GM20000 (cell line): Measurements from ENCODE around the gene FAM169A.
A peak's percentile ranks its signal among the peaks of the same experiment; 100 is the strongest.

Source experiments
- DNase-seq: peaks from one replicate; pipeline ENCODE4 v3.0.0; 2012; ENCODE audit warnings: low spot score
- TF ChIP-seq, protein P1 (sequence below): IDR thresholded peaks from 2 replicates; pipeline ENCODE4 v1.5.1; 2012; ENCODE audit warnings: mild to moderate bottlenecking, control low read depth; ENCODE audit errors: extremely low read depth, missing control alignments

FAM169A gene

DNA sequence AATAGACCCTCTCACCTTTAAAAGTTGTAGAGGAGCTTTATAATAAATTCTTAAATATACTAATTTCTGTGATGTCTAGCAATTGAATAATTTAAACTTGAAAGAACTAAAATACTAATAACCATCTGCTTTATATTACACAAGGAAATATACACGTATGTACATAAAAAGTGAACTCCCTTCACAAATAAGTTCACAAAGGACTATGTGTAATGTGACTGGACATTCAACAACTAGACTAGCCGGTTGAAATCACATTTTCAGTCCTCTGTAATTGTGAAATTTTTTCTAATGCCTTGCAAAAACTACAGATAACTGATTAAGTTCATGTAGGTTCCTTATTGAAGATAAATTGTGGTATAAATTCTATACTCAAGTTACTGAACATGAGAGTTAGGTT, 87.6 kb downstream of the FAM169A start:
- DNase-seq, result no peak
- TF ChIP-seq, protein P1, sequence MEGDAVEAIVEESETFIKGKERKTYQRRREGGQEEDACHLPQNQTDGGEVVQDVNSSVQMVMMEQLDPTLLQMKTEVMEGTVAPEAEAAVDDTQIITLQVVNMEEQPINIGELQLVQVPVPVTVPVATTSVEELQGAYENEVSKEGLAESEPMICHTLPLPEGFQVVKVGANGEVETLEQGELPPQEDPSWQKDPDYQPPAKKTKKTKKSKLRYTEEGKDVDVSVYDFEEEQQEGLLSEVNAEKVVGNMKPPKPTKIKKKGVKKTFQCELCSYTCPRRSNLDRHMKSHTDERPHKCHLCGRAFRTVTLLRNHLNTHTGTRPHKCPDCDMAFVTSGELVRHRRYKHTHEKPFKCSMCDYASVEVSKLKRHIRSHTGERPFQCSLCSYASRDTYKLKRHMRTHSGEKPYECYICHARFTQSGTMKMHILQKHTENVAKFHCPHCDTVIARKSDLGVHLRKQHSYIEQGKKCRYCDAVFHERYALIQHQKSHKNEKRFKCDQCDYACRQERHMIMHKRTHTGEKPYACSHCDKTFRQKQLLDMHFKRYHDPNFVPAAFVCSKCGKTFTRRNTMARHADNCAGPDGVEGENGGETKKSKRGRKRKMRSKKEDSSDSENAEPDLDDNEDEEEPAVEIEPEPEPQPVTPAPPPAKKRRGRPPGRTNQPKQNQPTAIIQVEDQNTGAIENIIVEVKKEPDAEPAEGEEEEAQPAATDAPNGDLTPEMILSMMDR, result no peak

DNA sequence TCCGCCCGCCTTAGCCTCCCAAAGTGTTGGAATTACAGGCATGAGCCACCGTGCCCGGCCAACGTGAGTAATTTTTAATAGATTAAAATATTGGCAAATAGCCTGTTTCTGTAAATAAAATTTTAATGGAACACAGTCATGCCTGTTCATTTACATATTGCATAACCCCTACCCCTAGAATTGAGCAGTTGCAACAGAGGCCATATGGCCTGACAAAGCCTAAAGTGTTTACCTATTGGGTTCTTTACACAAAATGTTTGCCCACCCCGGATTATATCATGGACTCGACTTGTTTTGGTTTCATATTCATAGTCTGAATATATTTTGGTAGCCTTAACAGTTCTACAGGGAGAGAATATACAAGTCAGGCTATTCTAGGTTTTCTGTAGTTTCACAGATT, 93.8 kb downstream of the FAM169A start:
- no peak for DNase-seq
- TF ChIP-seq, protein P1, result no peak

DNA sequence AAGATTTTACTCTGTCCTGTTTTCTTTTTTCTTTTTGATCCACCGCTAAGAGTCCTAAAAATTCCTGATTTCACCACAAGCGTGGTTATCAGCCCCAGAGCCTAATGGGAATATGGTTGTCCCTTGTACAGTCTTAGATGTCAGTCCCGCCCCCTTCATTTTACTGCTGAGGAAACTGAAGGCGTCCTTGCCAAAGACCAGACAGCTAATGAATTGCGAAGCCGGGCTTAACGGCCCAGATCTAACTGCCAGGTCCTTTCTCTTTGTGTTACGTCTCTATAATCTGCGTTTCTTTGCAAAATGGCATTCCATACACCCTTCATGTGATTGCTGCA, 98.6 kb downstream of the FAM169A start:
- TF ChIP-seq, protein P1, result no peak
- DNase-seq, result peak; percentile 9

DNA sequence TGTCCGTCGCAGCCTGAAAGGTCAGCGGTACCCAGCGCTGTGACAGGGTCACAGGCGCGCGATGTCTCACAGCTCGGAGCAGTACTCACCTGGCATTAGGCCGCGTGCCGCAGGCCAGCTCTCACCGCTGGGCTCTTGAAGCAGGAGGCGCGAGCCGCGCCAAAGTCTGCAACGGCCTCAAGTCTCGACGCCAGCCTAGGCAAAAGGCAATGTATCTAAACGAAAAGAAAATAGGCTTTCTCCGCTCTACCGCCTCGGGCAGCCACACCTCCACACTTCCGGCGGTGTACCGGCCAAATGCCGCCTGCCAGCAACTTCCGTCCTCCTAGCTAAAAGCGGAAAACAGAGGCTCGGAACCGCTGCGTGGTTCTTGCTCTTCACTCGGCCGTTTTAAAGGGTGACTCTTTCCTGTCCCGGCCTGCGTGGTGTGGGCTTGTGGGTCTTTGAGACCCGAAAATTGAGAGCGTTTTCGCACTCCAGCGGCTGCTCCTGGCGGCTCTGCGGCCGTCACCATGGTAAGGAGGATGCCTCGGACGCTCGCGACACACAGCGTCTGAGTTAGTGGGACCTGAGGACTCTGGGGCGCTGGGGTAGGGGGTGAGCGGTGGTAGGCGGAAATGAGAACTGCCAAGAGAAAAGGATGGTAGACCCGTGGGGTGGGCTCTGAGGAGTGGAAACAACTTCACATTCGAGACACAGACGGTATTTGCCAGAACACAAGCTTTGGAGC, 99.2 kb downstream of the FAM169A start, which contains the start of the genes GFM2 and NSA2:
TSS of gene GFM2 (minus strand) at position 269 of the 730 bp plus-strand sequence. CDS start 3,375 bp downstream, outside the sequence.
TSS of gene NSA2 (plus strand) at position 401 of the 730 bp plus-strand sequence. CDS start at position 513, 112 bp downstream.
- TF ChIP-seq, protein P1, result no peak
- DNase-seq, result peak; percentile 75

DNA sequence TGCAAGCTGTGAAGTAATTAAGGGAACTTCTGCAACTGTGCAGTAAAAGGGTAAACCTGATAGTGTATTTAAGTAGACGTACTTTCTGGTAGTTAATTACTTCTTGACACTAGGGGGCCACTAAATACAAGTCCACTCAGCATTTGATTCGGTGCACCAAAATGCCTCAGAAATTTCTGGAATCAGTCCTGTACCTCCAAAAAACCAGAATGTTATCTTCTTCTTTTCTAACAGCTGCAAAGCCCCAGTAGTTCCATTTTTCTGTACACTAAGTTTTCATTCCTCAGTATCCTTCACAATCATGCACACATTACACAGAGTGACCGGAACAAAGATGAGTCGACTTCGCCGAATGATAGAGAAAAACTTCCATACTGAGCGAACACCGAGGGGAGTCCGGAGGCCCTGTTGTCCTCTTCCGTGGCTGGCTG, 99.8 kb downstream of the FAM169A start:
- peak; percentile 41 for DNase-seq
- TF ChIP-seq, protein P1, result no peak

DNA sequence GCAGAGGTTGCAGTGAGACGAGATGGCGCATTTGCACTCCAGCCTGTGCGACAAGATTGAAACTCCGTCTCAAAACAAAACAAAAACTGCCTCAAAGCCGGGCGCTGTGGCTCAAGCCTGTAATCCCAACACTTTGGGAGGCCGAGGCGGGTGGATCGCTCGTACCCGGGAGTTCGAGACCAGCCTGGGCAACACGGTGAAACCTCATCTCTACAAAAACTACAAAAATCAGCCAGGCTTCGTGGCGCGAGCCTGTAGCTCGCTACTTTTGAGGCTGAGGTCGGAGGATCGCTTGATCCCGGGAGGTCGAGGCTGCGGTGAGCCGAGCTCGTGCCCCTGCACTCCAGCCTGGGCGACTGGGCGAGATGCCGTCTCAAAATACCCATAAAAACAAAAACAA, 100.3 kb downstream of the FAM169A start:
- TF ChIP-seq, protein P1, result no peak
- no peak for DNase-seq

DNA sequence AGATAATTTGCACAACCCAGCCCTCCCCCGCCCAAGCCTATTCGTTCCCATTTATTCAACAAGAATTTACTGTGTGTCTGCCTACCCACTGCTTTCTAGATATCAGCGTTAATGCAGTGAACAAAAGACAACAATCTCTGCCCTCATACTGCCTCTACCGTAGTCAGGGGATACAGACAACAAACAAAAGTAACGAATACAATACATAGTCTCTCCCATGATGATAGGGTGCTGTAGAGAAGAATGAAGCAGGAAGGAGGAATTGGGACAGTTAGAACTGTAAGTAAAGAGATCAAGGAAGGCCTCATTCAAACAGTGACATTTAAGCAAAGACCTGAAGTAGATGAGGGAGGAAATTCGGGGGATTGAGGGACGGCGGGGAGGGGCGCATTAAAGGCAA, 101.0 kb downstream of the FAM169A start:
- no peak for DNase-seq
- TF ChIP-seq, protein P1, result no peak
